ENCODE results near the gene SMARCA5. TPM values are rescaled to one million over a fixed set of nuclear protein-coding genes. Genes with fewer than 3 reads are reported as not detected.

SMARCA5 gene
- total and polyA plus RNA-seq, 9 of the 15 experiments (the other 6 are each of a cell fraction or from before 2014, with no cell fraction given) = 21.6 to 57.8 (median 34.6) TPM

DNA sequence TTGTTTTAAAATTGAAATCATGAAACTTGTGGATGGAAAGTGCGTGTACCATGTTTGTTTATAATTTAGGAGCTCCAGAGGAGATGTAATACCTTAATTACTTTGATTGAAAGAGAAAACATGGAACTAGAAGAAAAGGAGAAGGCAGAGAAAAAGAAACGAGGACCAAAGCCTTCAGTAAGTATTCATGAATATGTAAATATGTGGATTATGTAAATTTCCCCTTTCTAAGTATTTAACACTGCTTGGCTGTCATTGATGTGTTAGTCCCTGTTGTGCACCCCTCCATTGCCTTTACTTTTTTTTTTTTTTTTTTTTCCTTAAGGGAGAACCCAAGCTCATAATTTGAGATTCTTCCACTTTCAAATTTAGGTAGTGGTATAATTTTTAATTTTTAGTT is 36.4 kb downstream of the SMARCA5 start:
- no peak overlapping the region for H3K9ac ChIP-seq (ENCODE audit: insufficient read depth in 1 of 2, low read depth in 2 of 2, low read length in 2 of 2)
- no peaks in the 10 kb centered on the region for H3K79me2 ChIP-seq (ENCODE audit: control insufficient read depth, insufficient read depth, low read length)
- FAIRE-seq = no peak
- H3K27me3 ChIP-seq (ENCODE audit: control insufficient read depth in 2 of 2, insufficient read depth in 2 of 2, low read length in 2 of 2) = no peaks in the 10 kb centered on the region
- no peaks in the 10 kb centered on the region for H3K4me1 ChIP-seq (replicated peaks in 1 of 2; ENCODE audit: control insufficient read depth in 2 of 2, insufficient read depth in 2 of 2, low read length in 2 of 2)
- DNase-seq (ENCODE audit: extremely low read depth in 1 of 4, low spot score in 3 of 4) = no peak
- no peaks in the 10 kb centered on the region for H3K9me3 ChIP-seq (replicated peaks; ENCODE audit: control insufficient read depth, insufficient read depth, low read depth, low read length)
- CTCF ChIA-PET (ENCODE audit: low intra/inter-chr PET ratio) = no interaction called here
- TF ChIP-seq JUND (IDR thresholded peaks at IDR 0.05; ENCODE audit: borderline replicate concordance, low read depth, low read length) (no peak), JUND (tag; IDR thresholded peaks at IDR 0.05; ENCODE audit: borderline replicate concordance, low read depth, low read length) (no peak), POLR2AphosphoS5 (IDR thresholded peaks at IDR 0.05; ENCODE audit: control insufficient read depth, insufficient read depth, low read depth, low read length) (no peak), ZNF695 (CRISPR knock-in tag; IDR thresholded peaks at IDR 0.05) (no peak), RFX7 (CRISPR knock-in tag; IDR thresholded peaks at IDR 0.05) (no peak), ZSCAN32 (CRISPR knock-in tag; IDR thresholded peaks at IDR 0.05) (no peak), ZZZ3 (IDR thresholded peaks at IDR 0.05) (no peak), DDX20 (tag; IDR thresholded peaks at IDR 0.05; ENCODE audit: low read depth) (no peak), ZNF766 (CRISPR knock-in tag; conservative IDR thresholded peaks at IDR 0.05) (no peak), JUN (IDR thresholded peaks at IDR 0.05; ENCODE audit: borderline replicate concordance, low read depth, low read length) (no peak), JUN (CRISPR knock-in tag; IDR thresholded peaks at IDR 0.05; ENCODE audit: borderline replicate concordance) (no peak), TSC22D4 (tag; IDR thresholded peaks at IDR 0.05) (no peak)
- TF ChIP-seq, protein P1, sequence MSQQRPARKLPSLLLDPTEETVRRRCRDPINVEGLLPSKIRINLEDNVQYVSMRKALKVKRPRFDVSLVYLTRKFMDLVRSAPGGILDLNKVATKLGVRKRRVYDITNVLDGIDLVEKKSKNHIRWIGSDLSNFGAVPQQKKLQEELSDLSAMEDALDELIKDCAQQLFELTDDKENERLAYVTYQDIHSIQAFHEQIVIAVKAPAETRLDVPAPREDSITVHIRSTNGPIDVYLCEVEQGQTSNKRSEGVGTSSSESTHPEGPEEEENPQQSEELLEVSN (IDR thresholded peaks at IDR 0.05; ENCODE audit: borderline replicate concordance in 1 of 2, extremely low read depth in 1 of 2, insufficient read depth in 1 of 2, insufficient read length in 1 of 2, low read depth in 1 of 2, low read length in 1 of 2, poor library complexity in 1 of 2, severe bottlenecking in 1 of 2) = no peak
- no peak overlapping the region for H2AFZ ChIP-seq (ENCODE audit: low read depth, low read length)
- H3K27ac ChIP-seq (ENCODE audit: extremely low read depth, low read depth, low read length) = no peak overlapping the region
- ATAC-seq = no peak
- WGBS (ENCODE audit: insufficient coverage, low coverage, missing lambda C conversion rate) = 86% methylated on average over 2 of the region's 2 CpGs
- intact Hi-C loops (cut with micrococcal nuclease) = no loop called here
- no TSS peak for BruUV-seq (replicated peaks)
- H3K36me3 ChIP-seq (ENCODE audit: control insufficient read depth, insufficient read depth, low read length) = peaks cover 87% of the 10 kb centered on the region
- no peak overlapping the region for H3K4me2 ChIP-seq (ENCODE audit: insufficient read depth, low read length)
- H3K9me1 ChIP-seq (ENCODE audit: control insufficient read depth, insufficient read depth, low read length) = no peaks in the 10 kb centered on the region
- H3K4me3 ChIP-seq = no peak overlapping the region
- no peaks in the 10 kb centered on the region for H4K20me1 ChIP-seq (replicated peaks; ENCODE audit: control insufficient read depth, insufficient read depth, low read length)
- POLR2A ChIA-PET = no interaction called here
- in situ Hi-C loops (cut with MboI) = no loop called here

All from K562 (cell line).